Stomach smooth muscle (tissue), 2 donors: Measurements from ENCODE around the gene MARCHF9.

Source experiments
- H3K27ac ChIP-seq: one replicate; pipeline ENCODE4 v1.7.0; 2013; ENCODE audit warnings: mild to moderate bottlenecking, low read length, inconsistent platforms
- H3K27me3 ChIP-seq, 2 donors: one replicate each; pipeline ENCODE4 v1.7.0; 2013; ENCODE audit warnings: low read length in 2 of 2; ENCODE audit not compliant: insufficient read depth in 2 of 2, control insufficient read depth in 1 of 2
- H3K36me3 ChIP-seq, 2 donors: one replicate each; pipeline ENCODE4 v1.7.0; 2013; ENCODE audit warnings: low read length in 2 of 2; ENCODE audit not compliant: control insufficient read depth in 2 of 2, insufficient read depth in 2 of 2
- H3K4me1 ChIP-seq: one replicate; pipeline ENCODE4 v1.7.0; 2013; ENCODE audit warnings: low read length; ENCODE audit not compliant: control insufficient read depth, insufficient read depth
- H3K4me3 ChIP-seq, 2 donors: one replicate each; pipeline ENCODE4 v1.7.0; 2013; ENCODE audit warnings: low read length in 2 of 2
- H3K9ac ChIP-seq, 2 donors: one replicate each; pipeline ENCODE4 v1.7.0; 2013; ENCODE audit warnings: low read length in 2 of 2, mild to moderate bottlenecking in 1 of 2
- H3K9me3 ChIP-seq, 2 donors: one replicate each; pipeline ENCODE4 v1.7.0; 2013; ENCODE audit warnings: low read length in 2 of 2; ENCODE audit not compliant: control insufficient read depth in 2 of 2
- donor health status: healthy.
- donor health status: Pancreatic carcinoma.

Gene MARCHF9

DNA sequence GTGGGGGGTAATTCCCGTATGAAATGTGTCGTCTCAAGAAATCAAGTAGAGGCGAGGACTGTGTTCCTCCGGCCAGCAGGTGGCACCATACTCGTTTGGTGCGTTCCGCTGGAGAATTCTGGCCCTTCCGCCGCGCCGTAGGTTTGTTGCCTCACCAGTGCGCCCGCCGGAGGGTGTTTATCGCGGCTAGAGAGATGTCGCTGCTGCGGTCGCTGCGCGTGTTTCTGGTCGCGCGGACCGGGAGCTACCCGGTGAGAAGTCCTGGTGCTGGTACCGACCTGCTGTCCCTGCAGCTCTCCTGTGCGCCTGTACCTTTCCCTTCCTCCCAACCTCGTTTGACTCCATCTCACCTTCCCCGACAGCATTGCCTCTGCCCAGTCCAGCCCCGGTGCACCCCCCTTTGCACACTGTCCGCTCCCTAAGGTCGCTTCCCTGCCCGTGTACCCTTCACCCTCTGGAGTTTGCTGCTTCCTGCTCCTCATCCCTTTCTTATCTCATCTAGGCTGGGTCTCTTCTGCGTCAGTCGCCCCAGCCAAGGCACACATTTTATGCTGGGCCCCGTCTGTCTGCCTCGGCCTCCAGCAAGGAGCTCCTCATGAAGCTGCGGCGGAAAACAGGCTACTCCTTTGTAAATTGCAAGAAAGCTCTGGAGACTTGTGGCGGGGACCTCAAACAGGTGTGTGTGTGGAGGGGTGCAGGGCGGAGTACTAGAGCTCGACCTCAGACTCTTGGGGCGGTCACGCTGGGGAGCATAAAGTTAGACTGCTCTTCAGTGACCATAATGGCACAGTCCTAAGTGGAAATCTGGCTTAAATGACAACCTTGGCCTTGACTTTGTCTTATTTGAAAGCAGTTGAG lies 27.9 kb downstream of the MARCHF9 start, which contains the start of gene TSFM:
TSFM (plus strand) TSS at position 180 of the 858 bp plus-strand sequence; CDS start at position 195, 15 bp downstream.
- Histone ChIP-seq H3K36me3 (peaks cover 11 to 18% of the 10 kb centered on the region in 2 donors), H3K9ac (peak within 1 kb of the TSS; percentile 82 to 96), H3K4me1 (peaks cover 4% of the 10 kb centered on the region), H3K27ac (peak within 1 kb of the TSS; percentile 67), H3K27me3 (no peaks in the 10 kb centered on the region), H3K9me3 (no peaks in the 10 kb centered on the region), H3K4me3 (peak within 1 kb of the TSS; percentile 93 to 100)

GRCh38 chr12:57783466-57783801 lies 28.5 kb downstream of the MARCHF9 start:
- peak overlapping the region; percentile 93 to 100 for H3K4me3 ChIP-seq
- peaks cover 4% of the 10 kb centered on the region for H3K4me1 ChIP-seq
- no peaks in the 10 kb centered on the region for H3K27me3 ChIP-seq
- peak overlapping the region; percentile 82 to 96 for H3K9ac ChIP-seq
- no peaks in the 10 kb centered on the region for H3K9me3 ChIP-seq
- peaks cover 12 to 18% of the 10 kb centered on the region in 2 donors for H3K36me3 ChIP-seq
- H3K27ac ChIP-seq: no peak overlapping the region

- Histone ChIP-seq H3K27ac (no peak overlapping the region), H3K9ac (no peak overlapping the region), H3K4me1 (peaks cover 4% of the 10 kb centered on the region), H3K9me3 (no peaks in the 10 kb centered on the region), H3K27me3 (no peaks in the 10 kb centered on the region), H3K4me3 (peak overlapping the region in 1 of 2 donors; percentile 35), H3K36me3 (peaks cover 12 to 18% of the 10 kb centered on the region in 2 donors)
Observed at GRCh38 chr12:57783861-57784260, 29.0 kb downstream of the MARCHF9 start.

DNA sequence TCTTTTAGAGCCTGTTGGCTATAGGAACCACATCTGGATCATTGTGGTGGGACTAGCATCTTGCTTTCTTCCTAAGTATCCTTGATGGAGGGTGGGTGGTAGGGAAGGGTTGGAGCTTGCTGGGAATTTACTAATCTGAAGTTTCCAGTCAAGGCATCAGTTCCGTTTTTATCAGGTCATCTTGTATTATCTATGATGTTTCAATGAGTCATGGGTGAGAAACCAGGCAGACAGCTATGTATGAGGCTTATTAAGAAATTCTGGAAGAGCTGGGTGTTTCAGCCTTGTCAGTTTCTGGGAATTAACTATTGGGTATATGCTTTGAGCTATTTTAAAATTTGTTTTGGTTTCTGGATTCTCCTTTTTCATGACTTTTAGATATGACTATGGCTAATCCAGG lies 39.0 kb downstream of the MARCHF9 start:
- no peak overlapping the region for H3K27ac ChIP-seq

DNA sequence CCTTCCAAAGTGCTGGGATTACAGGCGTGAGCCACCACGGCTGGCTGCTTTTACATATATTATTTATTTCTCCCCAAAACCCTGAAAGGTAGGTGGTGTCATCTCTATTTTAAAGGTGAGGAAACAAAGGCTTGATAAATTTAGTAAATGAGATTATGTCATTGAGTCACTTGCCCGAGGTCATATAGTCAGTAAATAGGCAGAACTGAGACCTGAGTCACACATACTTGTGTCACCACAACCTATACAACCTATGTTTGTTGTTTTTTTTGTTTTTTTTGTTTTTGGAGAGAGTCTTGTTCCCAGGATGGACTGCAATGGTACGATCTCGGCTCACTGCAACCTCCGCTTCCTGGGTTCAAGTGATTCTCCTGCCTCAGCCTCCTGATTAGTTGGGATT lies 40.5 kb downstream of the MARCHF9 start:
- peaks cover 34 to 42% of the 10 kb centered on the region in 2 donors for H3K36me3 ChIP-seq
- no peak overlapping the region for H3K27ac ChIP-seq
- no peak overlapping the region for H3K9ac ChIP-seq
- H3K4me3 ChIP-seq: no peak overlapping the region
- no peaks in the 10 kb centered on the region for H3K9me3 ChIP-seq
- no peaks in the 10 kb centered on the region for H3K4me1 ChIP-seq
- no peaks in the 10 kb centered on the region for H3K27me3 ChIP-seq

More for the DNA sequence above, 39.0 kb downstream of the MARCHF9 start:
- H3K9ac ChIP-seq: no peak overlapping the region
- H3K36me3 ChIP-seq: peaks cover 26 to 41% of the 10 kb centered on the region in 2 donors
- H3K9me3 ChIP-seq: no peaks in the 10 kb centered on the region
- H3K4me1 ChIP-seq: no peaks in the 10 kb centered on the region
- H3K27me3 ChIP-seq: no peaks in the 10 kb centered on the region
- H3K4me3 ChIP-seq: no peak overlapping the region

DNA sequence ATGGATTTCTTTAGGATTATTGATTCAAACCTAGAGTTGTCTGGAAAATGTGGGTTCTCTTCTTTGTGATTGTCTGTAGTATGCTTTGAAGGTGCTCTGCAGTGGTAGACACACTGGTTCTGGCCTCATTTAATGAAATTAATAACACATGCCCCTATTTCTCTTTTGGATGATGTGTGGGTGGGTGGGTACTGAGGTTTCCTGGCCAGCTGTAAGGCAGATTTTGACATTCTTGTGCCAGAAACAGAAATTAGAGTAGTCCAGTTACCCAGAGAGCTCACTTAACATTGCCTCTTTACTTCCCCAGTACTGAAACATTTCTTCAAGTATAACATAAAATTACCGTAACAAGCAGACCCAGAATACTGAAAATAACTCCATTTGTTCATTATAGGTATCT lies 42.1 kb downstream of the MARCHF9 start:
- Histone ChIP-seq H3K36me3 (peaks cover 38 to 41% of the 10 kb centered on the region in 2 donors), H3K27me3 (no peaks in the 10 kb centered on the region), H3K4me3 (no peak overlapping the region), H3K9me3 (no peaks in the 10 kb centered on the region), H3K4me1 (no peaks in the 10 kb centered on the region), H3K27ac (no peak overlapping the region), H3K9ac (no peak overlapping the region)

DNA sequence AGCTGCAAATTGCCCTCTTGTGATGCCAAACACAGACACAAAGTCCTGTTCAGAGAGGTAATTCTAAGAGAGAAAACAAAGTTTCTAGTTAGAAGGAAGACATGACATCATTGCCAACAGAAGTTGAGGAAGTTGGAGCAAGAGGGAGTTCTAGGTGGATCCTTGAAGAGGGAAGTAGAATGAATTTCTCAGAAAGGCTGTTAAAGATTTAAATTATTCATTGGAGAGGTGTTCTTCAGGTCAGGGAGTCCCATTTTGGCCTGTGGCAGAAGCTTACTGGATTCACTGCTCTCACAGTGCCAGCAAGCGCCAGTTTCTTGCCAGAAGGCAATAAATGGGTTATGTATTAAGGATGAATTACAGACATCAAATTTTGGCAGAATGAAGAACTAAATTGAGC lies 43.0 kb downstream of the MARCHF9 start:
- H3K27ac ChIP-seq: no peak overlapping the region
- H3K36me3 ChIP-seq: peaks cover 39 to 43% of the 10 kb centered on the region in 2 donors
- no peak overlapping the region for H3K4me3 ChIP-seq
- H3K27me3 ChIP-seq: no peaks in the 10 kb centered on the region
- H3K4me1 ChIP-seq: no peaks in the 10 kb centered on the region
- no peak overlapping the region for H3K9ac ChIP-seq
- H3K9me3 ChIP-seq: no peaks in the 10 kb centered on the region

DNA sequence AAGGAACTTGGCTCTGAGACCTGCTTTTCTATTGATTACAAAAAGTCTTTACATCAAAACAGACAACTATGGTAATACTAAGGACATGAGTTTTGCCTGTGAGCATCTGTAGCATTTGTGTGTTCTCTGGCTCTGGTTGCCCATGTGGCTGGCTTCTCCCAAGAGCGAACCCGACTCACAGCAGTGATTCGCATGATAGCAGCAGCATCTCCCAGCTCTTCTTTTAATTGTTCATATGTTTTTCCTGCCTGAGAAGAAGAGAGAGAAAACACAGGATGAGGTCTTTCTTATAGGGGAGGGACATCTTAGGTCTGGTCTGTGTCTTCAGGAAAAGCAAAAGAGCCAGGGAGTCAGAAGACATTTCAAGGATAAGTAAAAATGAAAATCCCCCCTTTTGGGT lies 46.1 kb downstream of the MARCHF9 start:
- no peak overlapping the region for H3K4me3 ChIP-seq
- peaks cover 31 to 41% of the 10 kb centered on the region in 2 donors for H3K36me3 ChIP-seq
- H3K9me3 ChIP-seq: no peaks in the 10 kb centered on the region
- peaks cover 5% of the 10 kb centered on the region for H3K4me1 ChIP-seq
- H3K27ac ChIP-seq: no peak overlapping the region
- H3K27me3 ChIP-seq: no peaks in the 10 kb centered on the region
- no peak overlapping the region for H3K9ac ChIP-seq

- H3K9me3 ChIP-seq: no peaks in the 10 kb centered on the region
- no peaks in the 10 kb centered on the region for H3K27me3 ChIP-seq
- H3K9ac ChIP-seq: no peak overlapping the region
- H3K4me3 ChIP-seq: no peak overlapping the region
- H3K36me3 ChIP-seq: peaks cover 36 to 44% of the 10 kb centered on the region in 2 donors
- H3K4me1 ChIP-seq: peaks cover 5% of the 10 kb centered on the region
- H3K27ac ChIP-seq: no peak overlapping the region
Observed at GRCh38 chr12:57802607-57803006, 47.7 kb downstream of the MARCHF9 start.

- Histone ChIP-seq H3K4me3 (no peak overlapping the region), H3K36me3 (peaks cover 42 to 52% of the 10 kb centered on the region in 2 donors), H3K4me1 (peaks cover 5% of the 10 kb centered on the region), H3K27me3 (no peaks in the 10 kb centered on the region), H3K27ac (peak overlapping the region; percentile 37), H3K9ac (peak overlapping the region in 1 of 2 donors; percentile 47), H3K9me3 (no peaks in the 10 kb centered on the region)
Observed at GRCh38 chr12:57803319-57803893, 48.5 kb downstream of the MARCHF9 start.

DNA sequence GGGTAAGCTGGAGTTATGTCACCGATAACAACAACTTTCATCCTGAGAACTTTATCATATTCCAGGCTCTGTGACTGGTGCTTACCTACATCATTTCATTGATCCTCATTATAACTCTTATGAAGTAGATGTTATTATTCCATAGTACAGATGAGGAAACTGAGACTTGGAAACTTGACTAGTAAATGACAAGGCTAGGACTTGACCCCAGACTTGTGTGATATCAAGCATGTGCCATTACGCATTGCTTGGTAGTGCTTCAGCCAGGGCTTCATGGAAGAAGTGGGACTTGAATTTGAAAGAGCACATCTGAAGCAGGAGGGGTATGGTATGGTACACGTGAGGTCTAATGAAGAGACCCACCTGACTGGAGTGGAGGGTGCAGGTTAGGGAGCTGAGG lies 51.8 kb downstream of the MARCHF9 start:
- Histone ChIP-seq H3K4me1 (peaks cover 7% of the 10 kb centered on the region), H3K36me3 (peaks cover 61% of the 10 kb centered on the region in 2 donors)

More for the DNA sequence above, 51.8 kb downstream of the MARCHF9 start:
- Histone ChIP-seq H3K9ac (no peak overlapping the region), H3K4me3 (no peak overlapping the region), H3K9me3 (no peaks in the 10 kb centered on the region), H3K27me3 (no peaks in the 10 kb centered on the region), H3K27ac (no peak overlapping the region)
